ENCODE results near the gene DEPDC4.
"Not testable (repeated sequence)": the region's sequence is repeated elsewhere in the genome, so short reads cannot be mapped to it uniquely, and the experiment has no call there.

Gene DEPDC4

GRCh38 chr12:100266835-100267602 is at the start of gene DEPDC4, which contains the start of gene SCYL2:
DEPDC4 (minus strand) TSS chr12:100267079; CDS start chr12:100267076, 3 bp downstream.
SCYL2 (plus strand) TSS chr12:100267177; CDS start chr12:100282971, 15,794 bp downstream.
- peak; percentile 98 for DNase-seq

- DNase-seq: no peak
Measured at GRCh38 chr12:100311317-100311716, 44.4 kb upstream of the DEPDC4 start.

GRCh38 chr12:100308138-100308537 is 41.3 kb upstream of the DEPDC4 start:
- DNase-seq: not testable (repeated sequence)

- not testable (repeated sequence) for DNase-seq
Measured at GRCh38 chr12:100304334-100304733, 37.5 kb upstream of the DEPDC4 start.

GRCh38 chr12:100303831-100304230 is 37.0 kb upstream of the DEPDC4 start:
- DNase-seq: no peak

GRCh38 chr12:100302081-100302480 is 35.2 kb upstream of the DEPDC4 start:
- DNase-seq: no peak

- peak; percentile 24 for DNase-seq
Measured at GRCh38 chr12:100295764-100296555, 29.1 kb upstream of the DEPDC4 start.

GRCh38 chr12:100294366-100294765 is 27.5 kb upstream of the DEPDC4 start:
- DNase-seq: not testable (repeated sequence)

- DNase-seq: no peak
Measured at GRCh38 chr12:100293017-100293416, 26.1 kb upstream of the DEPDC4 start.

GRCh38 chr12:100290016-100290415 is 23.1 kb upstream of the DEPDC4 start:
- no peak for DNase-seq

GRCh38 chr12:100289038-100289437 is 22.2 kb upstream of the DEPDC4 start:
- DNase-seq: no peak

- DNase-seq: not testable (repeated sequence)
Measured at GRCh38 chr12:100284556-100284955, 17.7 kb upstream of the DEPDC4 start.

GRCh38 chr12:100279607-100280244 is 12.8 kb upstream of the DEPDC4 start:
- peak; percentile 23 for DNase-seq

- no peak for DNase-seq
Measured at GRCh38 chr12:100279159-100279558, 12.3 kb upstream of the DEPDC4 start.

GRCh38 chr12:100274291-100274690 is 7.4 kb upstream of the DEPDC4 start:
- no peak for DNase-seq

- no peak for DNase-seq
Measured at GRCh38 chr12:100273782-100274181, 6.9 kb upstream of the DEPDC4 start.

- peak; percentile 11 for DNase-seq
Measured at GRCh38 chr12:100268835-100269564, 2.1 kb upstream of the DEPDC4 start.

- peak; percentile 29 for DNase-seq
Measured at GRCh38 chr12:100267603-100268281, 863 bp upstream of the DEPDC4 start.

- DNase-seq: no peak
Measured at GRCh38 chr12:100266585-100266834, 369 bp downstream of the DEPDC4 start.

- DNase-seq: no peak
Measured at GRCh38 chr12:100265732-100266584, 921 bp downstream of the DEPDC4 start.

- DNase-seq: not testable (repeated sequence)
Measured at GRCh38 chr12:100265107-100265506, 1.8 kb downstream of the DEPDC4 start.

All from EL (cell line).